ENCODE measurements around the gene PHYH. TPM values are rescaled to one million over a fixed set of nuclear protein-coding genes. Genes with fewer than 3 reads are reported as not detected.

PHYH gene
- total RNA-seq, result 17.0 and 18.8 TPM in 2 replicates

DNA sequence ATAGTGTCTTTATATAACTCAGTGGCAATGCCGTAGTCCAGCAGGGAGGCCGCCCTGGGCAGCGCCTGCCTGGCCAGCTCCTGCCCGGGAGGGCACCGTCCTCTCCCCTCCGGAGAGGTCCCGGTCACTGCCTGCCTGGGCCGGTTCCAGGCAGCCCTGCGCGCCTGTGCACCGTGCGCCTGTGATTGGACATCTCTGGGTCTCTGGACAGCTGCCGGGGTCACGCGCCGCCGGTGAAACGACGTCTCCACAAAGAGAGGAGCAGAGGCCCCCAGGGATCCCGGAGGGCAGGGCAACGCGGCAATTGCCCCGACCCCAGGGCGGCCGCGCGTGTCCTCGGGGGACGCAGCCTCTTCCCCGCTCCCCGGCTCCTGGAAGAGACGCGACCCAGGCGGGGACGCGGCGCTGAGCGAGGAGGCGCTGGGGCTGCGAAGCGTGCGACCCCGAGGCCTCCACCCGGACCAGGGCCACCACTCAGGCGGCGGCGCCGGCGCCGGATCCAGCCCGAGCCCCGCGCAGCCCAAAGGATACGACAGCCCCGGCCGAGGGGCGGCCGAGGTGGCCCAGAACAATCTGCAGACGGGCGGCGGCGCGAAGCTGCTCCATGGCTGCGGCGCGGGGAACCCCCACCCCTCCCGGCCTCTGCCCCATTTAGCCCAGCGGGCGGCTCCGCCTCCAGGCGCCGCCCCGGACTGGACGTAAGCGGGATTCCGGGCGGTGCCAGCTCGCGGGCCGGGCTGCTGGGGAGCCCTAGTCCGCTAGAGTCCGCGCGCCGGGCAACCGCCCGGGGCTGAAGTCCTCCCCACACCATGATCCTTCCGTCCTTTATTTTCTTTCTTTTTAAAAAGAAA lies at the start of gene PHYH:
PHYH (minus strand) TSS at position 628 of the 851 bp plus-strand sequence; CDS start at position 606, 22 bp downstream.

GRCh38 chr10:13348216-13349017 lies 48.6 kb upstream of the PHYH start, which contains the start of gene SEPHS1:
Gene SEPHS1, minus strand, starts transcription at chr10:13348293. Its CDS starts 3,343 bp downstream, at chr10:13344950.

GRCh38 chr10:13234172-13234571 lies 65.7 kb downstream of the PHYH start, which contains the start of gene UCMA:
Gene UCMA, minus strand, starts transcription at chr10:13234374. Its CDS starts 116 bp downstream, at chr10:13234258.

Other genes starting within 250 kb of the PHYH start
- gene OPTN, start 199.9 kb downstream of the PHYH start, total RNA-seq, result 31.6 and 66.4 TPM in 2 replicates
- 2.2 and 2.6 TPM in 2 replicates for gene MCM10, start 138.5 kb downstream of the PHYH start, total RNA-seq
- not detected in 2 replicates for gene UCMA, start 65.7 kb downstream of the PHYH start, total RNA-seq
- gene SEPHS1, start 48.2 kb upstream of the PHYH start, total RNA-seq, result 47.7 and 49.1 TPM in 2 replicates
- 0.81 and 1.6 TPM in 2 replicates for gene BEND7, start 228.9 kb upstream of the PHYH start, total RNA-seq